Mammary microvascular endothelial cell (primary cell): ENCODE results near the gene NFE2L2. TPM values are rescaled to one million over a fixed set of nuclear protein-coding genes. Genes with fewer than 3 reads are reported as not detected.

ENCODE experiments used
- total RNA-seq: library from RNA; depleted of rRNA; stranded (reverse); fragments of >200 nt; gene quantifications from 2 replicates; pipeline ENCODE4 v1.2.3, GENCODE V29; 2015

The NFE2L2 gene
- 43.5 and 48.0 TPM in 2 replicates for total RNA-seq

DNA sequence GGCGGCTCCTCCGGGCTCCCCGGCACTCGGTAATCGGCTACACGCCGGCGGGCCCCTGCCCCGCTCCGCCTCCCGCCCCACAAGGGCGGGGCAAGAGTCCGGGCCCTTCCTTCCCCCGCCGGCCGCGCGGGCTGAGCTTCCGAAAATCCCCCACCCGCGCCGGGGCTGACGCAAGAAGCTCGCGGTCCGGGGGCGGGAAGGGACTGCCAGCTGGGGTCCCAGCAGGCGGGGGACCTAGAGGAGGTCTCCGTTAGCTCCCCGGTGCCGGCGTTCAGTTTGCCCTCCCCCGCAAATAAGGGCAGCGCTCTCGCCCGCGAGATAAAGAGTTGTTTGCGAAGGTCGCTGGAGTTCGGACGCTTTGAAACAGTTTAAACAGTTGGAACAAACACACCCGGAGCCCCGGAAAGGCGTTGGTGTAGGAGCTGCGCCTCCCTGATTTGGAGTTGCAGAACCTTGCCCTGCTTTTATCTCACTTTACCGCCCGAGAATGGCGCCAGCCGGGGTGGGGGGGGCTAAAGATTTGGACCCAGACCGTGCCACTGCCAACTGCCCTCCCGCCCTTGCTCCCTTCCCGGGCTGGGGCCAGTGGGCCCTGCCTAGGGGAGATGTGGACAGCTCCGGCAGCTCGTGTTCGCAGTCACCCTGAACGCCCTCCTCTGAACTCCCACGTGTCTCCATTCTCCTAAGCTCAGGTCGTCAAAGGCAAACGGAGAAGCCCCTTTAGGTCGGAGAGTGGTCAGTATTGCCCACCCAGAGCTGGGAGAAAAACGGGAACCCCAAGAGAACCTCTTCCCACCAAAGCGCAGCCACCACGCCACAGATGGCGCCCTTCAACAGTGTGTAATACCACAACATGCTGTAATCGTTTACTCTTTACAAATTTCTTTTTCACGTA, at the start of gene NFE2L2:
NFE2L2 (minus strand) TSS at position 35 of the 895 bp plus-strand sequence. CDS start 151 bp downstream, outside the sequence.

DNA sequence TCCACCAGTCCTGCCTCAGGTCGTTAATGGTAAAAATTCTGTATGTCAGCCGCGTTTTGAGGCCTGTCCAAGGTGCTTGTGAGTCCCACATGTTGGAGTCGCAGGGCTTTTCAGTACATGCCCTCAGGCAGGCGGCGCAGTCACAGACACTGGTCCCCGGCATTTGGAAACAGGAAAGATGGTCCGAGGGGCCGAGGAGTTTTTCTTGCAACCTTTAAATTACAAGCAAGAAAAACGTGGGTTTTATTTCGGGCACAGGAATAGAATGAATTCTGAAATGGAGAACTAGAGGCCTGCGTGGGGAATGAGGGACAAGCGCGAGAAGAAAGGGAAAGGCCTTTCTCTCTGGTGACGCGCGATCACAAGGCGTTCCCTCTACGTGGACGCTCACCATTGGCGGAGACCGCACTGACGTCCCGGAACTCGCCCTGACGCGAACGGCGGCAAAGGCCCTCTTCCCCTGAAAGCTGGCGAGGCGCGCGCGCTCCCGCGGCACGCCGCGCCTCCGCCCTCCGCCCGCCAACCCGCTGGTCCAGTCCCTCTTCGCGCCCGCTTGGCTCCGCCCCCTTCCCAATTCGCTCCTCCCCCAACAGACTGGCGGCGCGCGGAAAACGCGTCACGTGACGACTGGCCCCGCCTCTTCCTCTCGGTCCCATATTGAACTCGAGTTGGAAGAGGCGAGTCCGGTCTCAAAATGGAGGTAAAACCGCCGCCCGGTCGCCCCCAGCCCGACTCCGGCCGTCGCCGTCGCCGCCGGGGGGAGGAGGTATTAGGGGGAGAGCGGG, 52.2 kb downstream of the NFE2L2 start, which contains the start of gene HNRNPA3:
HNRNPA3 (plus strand) TSS at position 689 of the 785 bp plus-strand sequence; CDS start at position 695, 6 bp downstream.

Other genes with a start within 250 kb of the NFE2L2 start
- 42.5 and 42.9 TPM in 2 replicates for gene HNRNPA3, start 51.9 kb downstream of the NFE2L2 start, total RNA-seq
- gene AGPS, start 128.0 kb upstream of the NFE2L2 start, total RNA-seq = 51.7 and 60.2 TPM in 2 replicates